HS-5 (cell line): ENCODE results near the gene LOXL3.
"Not testable (repeated sequence)": the region's sequence is repeated elsewhere in the genome, so short reads cannot be mapped to it uniquely, and the experiment has no call there.

Source experiments
- DNase-seq: peaks from one replicate; pipeline ENCODE4 v3.0.0-alpha.2; 2012; ENCODE audit warnings: low read depth

Gene LOXL3

DNA sequence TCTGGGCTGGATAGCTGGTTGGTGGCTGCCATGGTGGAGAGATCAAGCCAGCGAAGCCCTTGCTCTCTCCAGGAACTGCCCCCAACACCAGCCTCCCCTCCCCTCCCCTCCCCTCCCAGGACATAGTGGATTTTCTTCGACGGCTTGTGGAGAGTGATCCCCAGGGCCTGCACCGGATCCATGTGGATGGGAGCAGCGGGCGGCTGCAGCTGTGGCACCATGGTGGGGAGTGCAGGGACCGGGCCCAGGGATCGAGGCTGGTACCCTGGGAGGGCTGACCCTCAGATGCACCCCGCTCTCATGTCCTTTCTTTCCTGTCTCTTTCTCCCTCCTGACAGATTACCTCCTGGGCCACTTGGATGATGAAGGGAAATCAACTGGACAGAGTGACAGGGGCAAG, 63.8 kb downstream of the LOXL3 start:
- no peak for DNase-seq

DNA sequence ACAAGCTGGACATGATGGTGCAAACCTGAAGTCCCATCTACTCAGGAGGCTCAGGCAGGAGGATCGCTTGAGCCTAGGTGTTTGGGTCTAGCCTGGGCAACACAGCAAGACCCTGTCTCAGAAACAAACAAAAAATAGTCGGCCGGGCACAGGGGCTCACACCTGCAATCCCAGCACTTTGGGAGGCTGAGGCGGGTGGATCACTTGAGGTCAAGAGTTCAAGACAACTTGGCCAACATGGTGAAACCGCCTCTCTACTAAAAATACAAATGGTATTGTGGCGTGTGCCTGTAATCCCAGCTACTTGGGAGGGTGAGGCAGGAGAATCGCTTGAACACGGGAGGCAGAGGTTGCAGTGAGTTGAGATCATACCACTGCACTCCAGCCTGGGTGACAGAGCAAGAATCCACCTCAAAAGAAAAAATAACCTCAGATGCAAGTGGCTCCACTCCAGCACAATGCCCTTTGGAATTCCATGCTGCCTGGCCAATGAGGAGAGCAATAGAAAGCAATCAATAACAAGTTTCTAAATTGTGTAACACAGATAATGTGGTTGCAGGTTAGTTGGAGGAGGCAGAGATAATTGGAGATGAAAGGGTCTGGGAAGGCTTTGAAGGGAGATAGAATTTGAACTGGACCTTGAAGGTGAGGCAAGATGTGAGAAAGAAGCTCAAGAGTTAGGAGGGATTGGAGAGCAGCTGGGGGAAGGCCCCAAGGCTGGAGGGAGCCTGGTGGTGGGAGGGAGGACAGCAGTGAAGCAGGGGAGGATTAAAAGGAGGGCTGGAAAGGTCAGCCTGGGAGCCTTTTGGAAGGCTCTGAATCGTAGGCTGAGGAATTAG, 64.9 kb downstream of the LOXL3 start:
- DNase-seq: no peak

DNA sequence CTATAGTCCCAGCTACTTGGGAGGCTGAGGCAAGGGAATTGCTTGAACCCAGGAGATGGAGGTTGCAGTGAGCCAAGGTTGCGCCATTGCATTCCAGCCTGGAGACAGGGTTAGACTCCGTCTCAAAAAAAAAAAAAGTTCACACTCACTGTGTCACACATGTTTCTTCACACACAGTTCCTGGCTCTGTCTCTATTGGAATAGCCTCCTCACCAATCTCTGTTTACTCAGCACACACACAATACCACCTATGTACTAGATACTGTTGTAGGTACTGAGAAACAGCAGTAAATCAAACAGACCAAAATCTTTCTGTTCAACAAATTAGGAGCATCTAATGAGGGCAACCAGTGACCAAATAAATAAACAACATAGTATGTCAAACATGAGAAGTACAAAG, 67.6 kb downstream of the LOXL3 start:
- no peak for DNase-seq

DNA sequence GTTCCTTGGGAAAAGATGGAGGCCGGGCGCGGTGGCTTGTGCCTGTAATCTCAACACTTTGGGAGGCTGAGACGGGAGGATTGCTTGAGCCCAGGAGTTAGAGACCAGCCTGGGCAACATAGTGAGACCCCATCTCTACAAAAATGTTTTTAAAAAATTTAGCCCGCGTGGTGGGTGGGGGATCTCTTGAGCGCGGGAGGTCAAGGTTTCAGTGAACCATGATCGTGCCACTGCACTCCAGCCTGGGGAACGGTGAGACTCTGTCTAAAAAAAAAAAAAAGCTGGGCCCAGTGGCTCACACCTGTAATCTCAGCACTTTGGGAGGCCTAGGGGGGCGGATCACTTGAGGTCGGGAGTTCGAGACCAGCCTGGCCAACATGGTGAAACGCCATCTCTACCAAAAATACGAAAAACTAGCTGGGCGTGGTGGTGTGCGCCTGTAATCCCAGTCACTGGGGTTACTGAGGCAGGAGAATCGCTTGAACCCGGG, 70.0 kb downstream of the LOXL3 start:
- DNase-seq: not testable (repeated sequence)

DNA sequence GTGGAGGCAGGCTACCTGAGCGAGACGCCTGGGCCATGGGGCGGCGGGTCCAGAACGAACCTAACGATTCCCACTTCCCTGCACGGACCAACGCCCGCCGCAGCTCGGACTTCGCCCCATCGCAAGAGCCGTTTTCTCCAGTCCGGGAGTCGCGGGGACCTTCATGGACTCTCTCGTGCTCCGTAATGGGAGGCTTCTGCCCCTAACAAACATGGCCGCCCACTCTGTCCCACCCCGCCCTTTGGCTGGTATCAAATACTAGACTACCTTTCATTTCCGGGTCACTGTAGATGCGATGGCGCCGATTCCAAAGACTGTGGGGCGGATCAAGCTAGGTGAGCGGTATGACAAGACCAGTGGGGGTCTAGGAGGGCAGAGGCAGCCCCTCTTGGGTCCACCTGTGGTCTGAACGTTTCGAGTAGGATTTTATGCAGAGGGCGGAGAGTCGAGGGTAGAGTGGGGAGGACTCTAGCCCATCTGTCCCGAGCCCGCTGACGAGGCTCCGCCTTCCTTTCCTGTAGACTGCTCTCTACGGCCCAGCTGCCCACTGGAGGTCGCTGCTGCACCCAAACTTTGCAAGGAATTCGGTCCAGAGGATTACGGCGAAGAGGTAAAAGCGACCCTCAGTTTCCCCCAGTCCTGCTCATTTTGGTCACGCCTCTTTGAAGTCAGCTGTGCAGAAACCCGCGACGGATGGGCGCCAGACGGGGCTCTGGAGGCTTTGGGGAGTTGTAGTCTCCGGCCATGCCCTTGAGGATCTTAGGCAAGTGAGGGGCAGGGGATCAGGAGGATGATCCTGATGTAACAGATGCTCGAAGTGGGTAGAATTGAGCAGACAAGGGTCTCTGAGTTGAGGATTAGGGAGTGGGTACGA, 70.7 kb downstream of the LOXL3 start, which contains the start of the genes CCDC142 and TTC31:
Gene CCDC142, minus strand, starts transcription at position 198 of the 874 bp plus-strand sequence. Its CDS starts 161 bp downstream, at position 37.
Gene TTC31, plus strand, starts transcription at position 281 of the 874 bp plus-strand sequence. Its CDS starts 15 bp downstream, at position 296.
- peak; percentile 88 for DNase-seq
